ENCODE measurements around the gene FOXB1. TPM values are rescaled to one million over a fixed set of nuclear protein-coding genes. Genes with fewer than 3 reads are reported as not detected.

Gene FOXB1
- total and polyA plus RNA-seq, 2 experiments from 2014 or later = 4.7 to 6.7 TPM

- no peak for TF ChIP-seq ZNF462 (CRISPR knock-in tag; IDR thresholded peaks at IDR 0.05)
- no peak for TF ChIP-seq STAT1 (IDR thresholded peaks at IDR 0.05; ENCODE audit: unreplicated experiment)
- no peak for TF ChIP-seq ZNF331 (CRISPR knock-in tag; IDR thresholded peaks at IDR 0.05; ENCODE audit: low read depth)
Observed at GRCh38 chr15:60010858-60011257, 6.7 kb downstream of the FOXB1 start (continued).

GRCh38 chr15:60012695-60013094, 8.6 kb downstream of the FOXB1 start:
- Histone ChIP-seq H4K20me1 (replicated peaks; ENCODE audit: insufficient read depth) (no peaks in the 10 kb centered on the region), H3K4me2 (peak overlapping the region; percentile 93; the same call in 1 of the 2 replicates), H3K4me3 (no peak overlapping the region), H3K27me3 (ENCODE audit: insufficient read depth) (peaks cover 6% of the 10 kb centered on the region; the same call in 1 of the 2 replicates), H3K9me2 (ENCODE audit: insufficient read depth) (no peaks in the 10 kb centered on the region), H3K36me3 (ENCODE audit: insufficient read depth) (no peaks in the 10 kb centered on the region), H3K79me2 (replicated peaks; ENCODE audit: insufficient read depth) (no peaks in the 10 kb centered on the region), H2AFZ (no peak overlapping the region), H3K4me1 (ENCODE audit: insufficient read depth) (peaks cover 53% of the 10 kb centered on the region), H3K27ac (ENCODE audit: low read depth) (no peak overlapping the region), H3F3A (replicated peaks; ENCODE audit: low read depth) (peaks cover 3% of the 10 kb centered on the region; the same call in 1 of the 2 replicates)
- Mint-ChIP-seq H3K27me3 (ENCODE audit: insufficient read depth, low read depth, poor library complexity) (peaks cover 6% of the 10 kb centered on the region), H3K4me1 (peaks cover 56% of the 10 kb centered on the region), H3K27ac (no peak overlapping the region), H3K9me3 (peaks cover 6% of the 10 kb centered on the region), H3K36me3 (ENCODE audit: low read depth) (peaks cover 3% of the 10 kb centered on the region; the same call in 1 of the 3 replicates), H3K4me3 (no peak overlapping the region)
- TF ChIP-seq EZH2phosphoT487 (IDR thresholded peaks at IDR 0.05; ENCODE audit: unreplicated experiment) = no peak
- no peak for TF ChIP-seq CTCF (conservative IDR thresholded peaks at IDR 0.05; ENCODE audit: low read depth in 2 of 2)
- TF ChIP-seq JUNB (IDR thresholded peaks at IDR 0.05; ENCODE audit: unreplicated experiment) = no peak
- TF ChIP-seq EZH2 (IDR thresholded peaks at IDR 0.05; ENCODE audit: low read depth, unreplicated experiment) = no peak
- no peak for TF ChIP-seq NANOG (IDR thresholded peaks at IDR 0.05; ENCODE audit: borderline replicate concordance)
- no peak for TF ChIP-seq ETS1 (IDR thresholded peaks at IDR 0.05)
- no peak for TF ChIP-seq STAT1 (IDR thresholded peaks at IDR 0.05; ENCODE audit: unreplicated experiment)
- no peak for TF ChIP-seq ZNF114 (CRISPR knock-in tag; IDR thresholded peaks at IDR 0.05)
- TF ChIP-seq POLR2AphosphoS5 (IDR thresholded peaks at IDR 0.05; ENCODE audit: low read depth) = no peak
- TF ChIP-seq REST (IDR thresholded peaks at IDR 0.05; ENCODE audit: unreplicated experiment) = no peak
- ATAC-seq (no peak), DNase-seq (ENCODE audit: low spot score) (no peak)
